Glutamatergic neuron (in vitro differentiated cells): ENCODE measurements around the gene HAT1. TPM values are rescaled to one million over a fixed set of nuclear protein-coding genes. Genes with fewer than 3 reads are reported as not detected.
"Not testable (repeated sequence)": the region's sequence is repeated elsewhere in the genome, so short reads cannot be mapped to it uniquely, and the experiment has no call there.

ENCODE experiments used
- DNase-seq: peaks from one replicate; pipeline ENCODE4 v3.0.0; 2022
- H3K27ac Mint-ChIP-seq: one replicate; pipeline ENCODE4 v1.8.0; 2020; ENCODE audit warnings: mild to moderate bottlenecking, mixed read lengths, inconsistent platforms; ENCODE audit not compliant: unreplicated experiment
- H3K27me3 Mint-ChIP-seq: one replicate; pipeline ENCODE4 v1.8.0; 2020; ENCODE audit warnings: mild to moderate bottlenecking, moderate library complexity, mixed read lengths, inconsistent platforms; ENCODE audit not compliant: unreplicated experiment
- H3K36me3 Mint-ChIP-seq: one replicate; pipeline ENCODE4 v1.8.0; 2020; ENCODE audit warnings: mild to moderate bottlenecking, mixed read lengths, inconsistent platforms; ENCODE audit not compliant: unreplicated experiment
- H3K4me1 Mint-ChIP-seq: one replicate; pipeline ENCODE4 v1.8.0; 2020; ENCODE audit warnings: mild to moderate bottlenecking, low read depth, mixed read lengths, inconsistent platforms; ENCODE audit not compliant: unreplicated experiment
- H3K4me3 Mint-ChIP-seq: one replicate; pipeline ENCODE4 v1.8.0; 2020; ENCODE audit warnings: mild to moderate bottlenecking, mixed read lengths, inconsistent platforms; ENCODE audit not compliant: unreplicated experiment
- H3K9me3 Mint-ChIP-seq: one replicate; pipeline ENCODE4 v1.8.0; 2020; ENCODE audit warnings: mild to moderate bottlenecking, moderate library complexity, mixed read lengths, inconsistent platforms; ENCODE audit not compliant: unreplicated experiment
- total RNA-seq: library from RNA; stranded (reverse); fragmentation: NEBNext Ultra II Directional; extraction: Animal tissue kit (Norgen Biotek cat#: 25700); gene quantifications from one replicate; pipeline ENCODE4 v1.2.1, GENCODE V29; 2021; ENCODE audit not compliant: unreplicated experiment
- TF ChIP-seq, protein P1 (sequence below): fragments of 200-600 bp; sonication (generic); IDR thresholded peaks from one replicate; pipeline ENCODE4 v1.5.0; 2021; ENCODE audit not compliant: partially characterized antibody, unreplicated experiment

HAT1 gene
- total RNA-seq, 1 donor from 2014 or later: 19.9 TPM

DNA sequence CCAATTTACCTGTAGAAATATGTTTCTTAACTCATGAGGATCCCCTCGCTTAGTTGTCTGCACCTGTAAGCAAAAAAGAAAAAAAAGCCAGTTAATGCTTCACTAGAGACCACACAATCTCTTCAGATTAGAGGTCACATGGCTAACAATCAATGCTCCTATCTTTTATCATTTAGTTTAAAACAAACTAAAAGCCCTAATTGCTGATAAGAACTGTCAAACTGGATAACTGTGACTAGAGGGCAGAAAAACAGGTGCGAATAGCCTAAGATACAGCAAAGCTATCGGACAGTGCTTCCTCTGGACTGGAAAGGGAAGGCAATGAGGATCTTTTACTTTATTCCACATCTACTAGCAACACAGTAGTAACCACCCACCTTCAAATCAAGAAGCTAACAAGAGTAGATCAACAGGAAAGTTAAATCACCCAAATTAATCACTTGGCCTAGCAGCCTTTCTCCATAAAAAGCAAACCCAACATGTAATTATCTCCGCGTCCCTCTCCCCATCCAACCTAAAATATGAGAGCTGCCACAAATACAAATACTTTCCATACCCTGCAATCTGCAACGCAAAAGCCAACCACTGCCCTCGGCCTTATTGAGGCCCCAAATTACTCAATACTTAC, 29.0 kb upstream of the HAT1 start:
- TF ChIP-seq, protein P1, sequence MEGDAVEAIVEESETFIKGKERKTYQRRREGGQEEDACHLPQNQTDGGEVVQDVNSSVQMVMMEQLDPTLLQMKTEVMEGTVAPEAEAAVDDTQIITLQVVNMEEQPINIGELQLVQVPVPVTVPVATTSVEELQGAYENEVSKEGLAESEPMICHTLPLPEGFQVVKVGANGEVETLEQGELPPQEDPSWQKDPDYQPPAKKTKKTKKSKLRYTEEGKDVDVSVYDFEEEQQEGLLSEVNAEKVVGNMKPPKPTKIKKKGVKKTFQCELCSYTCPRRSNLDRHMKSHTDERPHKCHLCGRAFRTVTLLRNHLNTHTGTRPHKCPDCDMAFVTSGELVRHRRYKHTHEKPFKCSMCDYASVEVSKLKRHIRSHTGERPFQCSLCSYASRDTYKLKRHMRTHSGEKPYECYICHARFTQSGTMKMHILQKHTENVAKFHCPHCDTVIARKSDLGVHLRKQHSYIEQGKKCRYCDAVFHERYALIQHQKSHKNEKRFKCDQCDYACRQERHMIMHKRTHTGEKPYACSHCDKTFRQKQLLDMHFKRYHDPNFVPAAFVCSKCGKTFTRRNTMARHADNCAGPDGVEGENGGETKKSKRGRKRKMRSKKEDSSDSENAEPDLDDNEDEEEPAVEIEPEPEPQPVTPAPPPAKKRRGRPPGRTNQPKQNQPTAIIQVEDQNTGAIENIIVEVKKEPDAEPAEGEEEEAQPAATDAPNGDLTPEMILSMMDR: no peak
- H3K9me3 Mint-ChIP-seq: peaks cover 13% of the 10 kb centered on the region
- peak overlapping the region; percentile 97 for H3K27ac Mint-ChIP-seq

DNA sequence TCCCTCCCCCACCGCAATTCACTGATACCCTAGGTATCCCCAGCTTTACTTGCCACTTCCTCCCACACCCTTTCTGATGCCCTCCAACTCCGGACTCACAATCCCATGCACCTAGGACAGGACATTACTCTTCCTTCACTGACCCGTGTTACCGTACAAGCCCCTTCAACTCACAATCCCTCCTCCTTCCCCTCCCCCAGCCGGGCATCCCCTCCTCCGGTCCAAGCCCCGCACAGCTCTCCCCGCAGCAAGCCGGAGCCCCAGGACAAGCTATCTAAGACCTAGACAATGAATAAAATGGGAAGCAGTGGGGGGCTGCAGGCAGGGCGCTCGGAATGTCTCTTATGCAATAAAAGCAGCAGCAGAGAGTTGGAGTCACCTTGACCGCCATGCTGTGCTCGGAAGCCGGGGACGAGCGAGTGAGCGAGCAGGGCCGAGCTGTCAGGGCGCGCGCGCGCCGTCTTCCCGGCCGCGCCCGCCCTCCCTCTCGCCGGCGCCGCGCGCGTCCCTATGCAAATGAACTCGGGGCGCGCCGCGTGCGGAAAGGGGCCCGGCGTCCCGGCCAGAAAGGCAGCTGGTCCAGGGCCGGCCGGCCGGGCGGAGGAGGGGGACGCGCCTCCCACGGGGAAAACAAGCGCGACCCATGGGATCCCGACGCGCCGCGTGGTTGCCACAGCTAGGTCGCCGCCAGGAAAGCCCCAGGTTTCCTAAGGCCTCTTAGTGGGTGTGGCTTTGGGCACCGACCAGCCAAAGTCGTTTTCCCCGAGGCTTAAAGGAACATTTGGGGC, 28.2 kb upstream of the HAT1 start, which contains the start of gene SLC25A12:
Gene SLC25A12, minus strand, starts transcription at position 421 of the 788 bp plus-strand sequence. Its CDS starts 30 bp downstream, at position 391.
- TF ChIP-seq, protein P1: no peak
- H3K4me1 Mint-ChIP-seq: peaks cover 10% of the 10 kb centered on the region
- H3K36me3 Mint-ChIP-seq: no peaks in the 10 kb centered on the region
- H3K9me3 Mint-ChIP-seq: peaks cover 14% of the 10 kb centered on the region
- peak; percentile 81 for DNase-seq
- peaks cover 7% of the 10 kb centered on the region for H3K27me3 Mint-ChIP-seq
- H3K27ac Mint-ChIP-seq: peak within 1 kb of the TSS; percentile 97
- H3K4me3 Mint-ChIP-seq: peak within 1 kb of the TSS; percentile 100

More for the DNA sequence above, 29.0 kb upstream of the HAT1 start:
- H3K4me1 Mint-ChIP-seq: peaks cover 10% of the 10 kb centered on the region
- peaks cover 6% of the 10 kb centered on the region for H3K27me3 Mint-ChIP-seq
- no peaks in the 10 kb centered on the region for H3K36me3 Mint-ChIP-seq
- no peak for DNase-seq
- H3K4me3 Mint-ChIP-seq: peak overlapping the region; percentile 100

DNA sequence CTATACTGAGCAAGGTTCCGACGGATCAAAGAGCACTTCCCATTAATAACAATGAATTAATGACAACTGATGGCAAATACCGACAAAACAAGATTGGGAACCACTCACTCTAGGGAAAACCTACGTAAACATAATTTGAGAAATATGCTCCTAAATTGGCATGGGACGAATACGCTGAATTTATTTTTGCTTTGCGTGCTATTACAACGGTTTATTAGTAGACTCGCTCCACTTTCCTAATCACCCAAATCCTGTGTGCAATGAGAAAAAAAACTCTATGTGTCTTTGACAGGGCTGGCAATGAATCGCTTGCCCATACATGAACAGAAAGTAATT, 27.7 kb upstream of the HAT1 start:
- peak overlapping the region; percentile 91 for H3K4me3 Mint-ChIP-seq
- TF ChIP-seq, protein P1: no peak
- peaks cover 8% of the 10 kb centered on the region for H3K27me3 Mint-ChIP-seq
- H3K9me3 Mint-ChIP-seq: peaks cover 15% of the 10 kb centered on the region
- H3K36me3 Mint-ChIP-seq: no peaks in the 10 kb centered on the region
- no peak for DNase-seq
- H3K27ac Mint-ChIP-seq: peak overlapping the region; percentile 85
- H3K4me1 Mint-ChIP-seq: peaks cover 10% of the 10 kb centered on the region

DNA sequence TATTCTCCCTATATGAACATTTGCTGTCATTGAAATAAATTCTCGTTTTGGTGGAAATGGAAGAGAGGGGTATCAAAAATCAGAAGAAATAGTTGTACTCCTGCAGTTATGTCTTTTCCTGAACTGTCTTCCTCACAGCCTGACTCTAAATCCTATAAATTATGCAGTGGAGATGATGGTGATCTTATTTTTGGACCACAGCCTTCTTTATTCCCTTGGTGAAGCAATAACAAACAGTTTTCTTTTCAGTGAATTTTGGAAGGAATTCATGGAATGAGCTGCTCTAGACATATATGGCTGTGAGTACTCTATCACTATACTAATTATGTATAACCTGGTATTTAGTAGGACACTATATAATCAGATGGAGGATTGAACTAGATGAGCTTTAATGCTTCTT, 26.5 kb upstream of the HAT1 start:
- Mint-ChIP-seq H3K27me3 (peaks cover 8% of the 10 kb centered on the region), H3K4me3 (peak overlapping the region; percentile 2), H3K9me3 (peaks cover 15% of the 10 kb centered on the region), H3K4me1 (peaks cover 10% of the 10 kb centered on the region), H3K36me3 (no peaks in the 10 kb centered on the region), H3K27ac (peak overlapping the region; percentile 39)
- TF ChIP-seq, protein P1: no peak
- no peak for DNase-seq

DNA sequence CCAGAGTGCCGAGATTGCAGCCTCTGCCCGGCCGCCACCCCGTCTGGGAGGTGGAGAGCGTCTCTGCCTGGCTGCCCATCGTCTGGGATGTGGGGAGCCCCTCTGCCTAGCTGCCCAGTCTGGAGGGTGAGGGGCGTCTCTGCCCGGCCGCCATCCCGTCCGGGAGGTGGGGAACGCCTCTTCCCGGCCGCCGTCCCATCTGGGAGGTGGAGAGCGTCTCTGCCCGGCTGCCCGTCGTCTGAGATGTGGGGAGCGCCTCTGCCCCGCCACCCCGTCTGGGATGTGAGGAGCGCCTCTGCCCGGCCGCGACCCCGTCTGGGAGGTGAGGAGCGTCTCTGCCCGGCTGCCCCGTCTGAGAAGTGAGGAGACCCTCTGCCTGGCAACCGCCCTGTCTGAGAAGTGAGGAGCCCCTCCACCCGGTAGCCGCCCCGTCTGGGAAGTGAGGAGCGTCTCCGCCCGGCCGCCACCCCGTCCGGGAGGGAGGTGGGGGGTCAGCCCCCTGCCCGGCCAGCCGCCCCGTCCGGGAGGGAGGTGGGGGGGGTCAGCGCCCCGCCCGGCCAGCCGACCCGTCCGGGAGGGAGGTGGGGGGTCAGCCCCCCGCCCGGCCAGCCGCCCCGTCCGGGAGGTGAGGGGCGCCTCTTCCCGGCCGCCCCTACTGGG, 22.5 kb upstream of the HAT1 start:
- H3K27me3 Mint-ChIP-seq, H3K27ac Mint-ChIP-seq, H3K36me3 Mint-ChIP-seq, DNase-seq, H3K9me3 Mint-ChIP-seq, H3K4me1 Mint-ChIP-seq, H3K4me3 Mint-ChIP-seq: not testable (repeated sequence)
